Esophagus squamous epithelium (tissue), 4 donors: ENCODE measurements around the gene DNASE1L3.

Source experiments
- CTCF ChIP-seq, 6 experiments: fragments of 450-650 bp in 4 of 6; fragments of 200-600 bp in 2 of 6; sonication (generic) in 2 of 6; IDR thresholded peaks; one replicate each; pipeline ENCODE4 v1.5.1; 2016 to 2019; ENCODE audit warnings: antibody characterized with exemption in 6 of 6, mild to moderate bottlenecking in 4 of 6, moderate library complexity in 4 of 6
- POLR2A ChIP-seq, 4 donors: fragments of 450-650 bp; IDR thresholded peaks; one replicate each; pipeline ENCODE4 v1.6.1; 2017; ENCODE audit warnings: antibody characterized with exemption in 4 of 4, mild to moderate bottlenecking in 4 of 4, moderate library complexity in 3 of 4

- TF ChIP-seq CTCF (IDR thresholded peaks at IDR 0.05): no peak
- no peak for TF ChIP-seq POLR2A (IDR thresholded peaks at IDR 0.05)
Observed at GRCh38 chr3:58163234-58163633, 47.5 kb downstream of the DNASE1L3 start.
